ENCODE results near the gene MAN2C1.
"Not testable (repeated sequence)": the region's sequence is repeated elsewhere in the genome, so short reads cannot be mapped to it uniquely, and the experiment has no call there.

MAN2C1 gene

DNA sequence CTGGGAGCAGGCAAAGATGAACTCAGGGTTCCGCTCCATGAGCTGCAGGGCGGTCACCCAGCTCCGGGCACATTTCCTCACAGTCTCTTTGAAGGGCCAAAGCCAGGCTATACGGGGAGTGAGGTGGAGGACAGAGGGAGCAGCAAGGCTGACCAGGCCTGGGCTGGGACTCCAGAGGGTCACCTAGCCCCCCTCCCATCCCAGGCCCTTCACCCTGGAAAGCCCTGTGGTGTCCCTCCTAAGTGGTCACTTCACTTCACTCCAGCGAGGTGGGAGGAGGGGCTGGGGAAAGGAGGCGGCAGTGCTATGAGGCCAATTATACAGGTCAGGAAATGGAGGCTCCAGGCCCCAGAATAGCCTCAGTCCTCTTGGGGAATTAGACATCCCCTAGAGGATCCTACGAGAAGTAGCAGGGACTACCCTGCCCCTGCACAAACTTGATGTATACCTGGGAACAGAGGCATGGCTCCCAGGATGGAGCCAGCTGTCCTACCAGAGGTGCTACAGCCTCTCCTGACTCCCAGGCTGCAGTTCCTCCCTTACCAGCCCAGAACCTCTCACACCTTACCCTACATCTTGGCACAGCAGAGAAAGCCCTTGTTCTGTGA, 5.7 kb downstream of the MAN2C1 start:
- no peak overlapping the region for H3K4me3 ChIP-seq (ENCODE audit: low read length)
- DNase-seq (ENCODE audit: low read depth, low spot score), result no peak

DNA sequence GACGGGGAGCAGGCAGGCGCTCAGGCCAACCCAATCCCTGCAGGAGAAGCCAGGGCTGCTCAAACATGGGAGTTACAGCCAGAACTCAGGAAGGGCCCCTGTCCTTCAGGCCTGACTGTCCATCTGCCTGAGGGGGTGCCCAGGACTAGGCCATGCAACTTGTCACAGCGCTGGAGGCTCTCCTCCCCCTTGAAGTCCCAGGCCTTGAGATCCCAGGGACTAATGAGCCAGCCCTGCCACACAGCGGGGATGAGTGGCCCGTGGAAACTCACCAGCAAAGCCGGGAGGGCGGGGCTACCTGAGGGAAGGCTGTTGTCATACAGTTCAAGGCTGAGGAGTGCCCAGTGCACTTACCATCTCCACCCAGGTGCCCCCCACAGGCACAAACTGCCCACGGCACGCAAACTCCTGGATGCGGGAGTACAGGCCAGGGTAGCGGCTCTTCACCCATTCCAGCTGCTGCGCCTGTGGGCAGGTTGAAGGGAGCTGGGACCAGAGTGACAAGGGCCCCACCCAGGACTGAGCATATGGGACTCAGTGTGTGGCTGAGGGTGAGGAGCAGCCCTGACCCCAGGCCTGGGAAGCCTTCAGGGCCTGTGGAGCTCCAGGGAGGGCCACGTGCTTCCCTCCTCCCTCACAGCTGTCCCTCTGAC, 6.3 kb downstream of the MAN2C1 start:
- no peak for DNase-seq (ENCODE audit: low read depth, low spot score)

GRCh38 chr15:75361361-75361988, 6.9 kb downstream of the MAN2C1 start:
- no peak for DNase-seq (ENCODE audit: low read depth, low spot score)
- H3K4me3 ChIP-seq (ENCODE audit: low read length), result no peak overlapping the region

More for the DNA sequence above, 6.3 kb downstream of the MAN2C1 start:
- H3K4me3 ChIP-seq (ENCODE audit: low read length), result no peak overlapping the region

GRCh38 chr15:75360856-75361255, 7.6 kb downstream of the MAN2C1 start:
- H3K4me3 ChIP-seq (ENCODE audit: low read length), result no peak overlapping the region
- DNase-seq (ENCODE audit: low read depth, low spot score), result no peak

- no peak for DNase-seq (ENCODE audit: low read depth, low spot score)
- H3K4me3 ChIP-seq (ENCODE audit: low read length), result no peak overlapping the region
Observed at GRCh38 chr15:75360391-75360790, 8.0 kb downstream of the MAN2C1 start.

GRCh38 chr15:75359537-75360250, 8.7 kb downstream of the MAN2C1 start:
- no peak for DNase-seq (ENCODE audit: low read depth, low spot score)
- no peak overlapping the region for H3K4me3 ChIP-seq (ENCODE audit: low read length)

DNA sequence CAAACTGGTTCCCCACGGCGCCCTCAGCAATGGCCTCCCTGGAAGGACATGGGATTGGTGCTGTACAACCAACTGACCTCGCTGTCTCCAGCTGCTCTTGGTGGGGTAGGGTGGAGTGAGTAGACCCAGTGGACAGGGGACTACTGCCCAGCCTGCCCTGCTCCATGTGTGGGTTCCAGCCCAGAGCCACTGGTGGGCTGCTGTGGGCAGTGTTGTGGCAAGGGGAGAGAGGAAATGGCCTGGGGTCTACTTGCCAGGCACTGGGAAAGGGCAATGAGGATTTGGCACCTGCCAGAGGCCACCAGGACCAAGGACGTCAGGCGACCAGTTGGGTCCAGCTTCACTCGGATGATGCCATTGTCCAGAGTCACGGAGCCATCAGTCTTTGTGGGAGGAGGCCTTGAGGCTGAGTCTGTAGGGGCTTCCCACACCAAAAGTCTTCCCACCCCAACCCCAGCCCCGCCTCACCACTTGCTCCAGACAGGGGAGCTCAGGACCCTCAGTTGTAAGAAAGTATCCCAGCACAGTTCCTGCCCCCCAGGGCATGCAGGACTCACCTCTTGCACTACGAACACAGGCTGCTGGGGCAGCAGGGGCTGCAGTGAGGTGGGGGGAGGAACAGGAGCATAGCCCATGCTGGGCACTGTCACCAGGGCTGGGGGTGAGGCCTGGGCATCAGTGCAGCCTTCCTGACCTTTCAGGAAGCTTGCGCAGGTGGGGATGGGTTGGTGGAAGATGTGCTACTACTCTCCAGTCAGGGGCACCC, 9.5 kb downstream of the MAN2C1 start:
- DNase-seq (ENCODE audit: low read depth, low spot score), result no peak
- H3K4me3 ChIP-seq (ENCODE audit: low read length), result no peak overlapping the region

- no peak overlapping the region for H3K4me3 ChIP-seq (ENCODE audit: low read length)
- DNase-seq (ENCODE audit: low read depth, low spot score), result no peak
Observed at GRCh38 chr15:75357976-75358673, 10.3 kb downstream of the MAN2C1 start.

- no peak for DNase-seq (ENCODE audit: low read depth, low spot score)
- H3K4me3 ChIP-seq (ENCODE audit: low read length), result no peak overlapping the region
Observed at GRCh38 chr15:75356517-75356916, 11.9 kb downstream of the MAN2C1 start.

GRCh38 chr15:75356006-75356405, 12.4 kb downstream of the MAN2C1 start:
- DNase-seq (ENCODE audit: low read depth, low spot score), result no peak
- H3K4me3 ChIP-seq (ENCODE audit: low read length), result no peak overlapping the region

DNA sequence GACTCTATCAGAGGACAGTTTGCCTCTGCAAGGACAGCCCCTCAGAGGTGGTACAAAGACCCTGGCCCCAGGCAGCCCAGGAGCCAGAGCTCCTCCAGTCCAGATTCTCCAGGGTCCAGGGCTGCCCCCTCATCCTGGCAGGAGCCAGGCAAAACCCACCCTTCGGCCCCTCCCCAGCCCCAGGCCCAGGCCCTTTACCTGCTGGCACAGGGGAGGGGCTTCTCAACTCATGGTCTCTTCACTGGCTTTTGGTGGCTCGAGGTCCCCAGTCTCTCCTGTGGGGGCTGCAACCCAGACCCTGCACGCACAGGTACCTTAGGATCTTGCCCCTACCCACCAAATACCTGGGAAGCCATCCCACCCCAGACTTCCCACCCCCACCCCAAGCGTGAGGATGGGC, 13.0 kb downstream of the MAN2C1 start:
- H3K4me3 ChIP-seq (ENCODE audit: low read length), result no peak overlapping the region
- no peak for DNase-seq (ENCODE audit: low read depth, low spot score)

- no peak overlapping the region for H3K4me3 ChIP-seq (ENCODE audit: low read length)
- no peak for DNase-seq (ENCODE audit: low read depth, low spot score)
Observed at GRCh38 chr15:75354454-75354853, 14.0 kb downstream of the MAN2C1 start.

GRCh38 chr15:75353604-75354003, 14.8 kb downstream of the MAN2C1 start:
- DNase-seq (ENCODE audit: low read depth, low spot score), result no peak
- H3K4me3 ChIP-seq (ENCODE audit: low read length), result no peak overlapping the region

DNA sequence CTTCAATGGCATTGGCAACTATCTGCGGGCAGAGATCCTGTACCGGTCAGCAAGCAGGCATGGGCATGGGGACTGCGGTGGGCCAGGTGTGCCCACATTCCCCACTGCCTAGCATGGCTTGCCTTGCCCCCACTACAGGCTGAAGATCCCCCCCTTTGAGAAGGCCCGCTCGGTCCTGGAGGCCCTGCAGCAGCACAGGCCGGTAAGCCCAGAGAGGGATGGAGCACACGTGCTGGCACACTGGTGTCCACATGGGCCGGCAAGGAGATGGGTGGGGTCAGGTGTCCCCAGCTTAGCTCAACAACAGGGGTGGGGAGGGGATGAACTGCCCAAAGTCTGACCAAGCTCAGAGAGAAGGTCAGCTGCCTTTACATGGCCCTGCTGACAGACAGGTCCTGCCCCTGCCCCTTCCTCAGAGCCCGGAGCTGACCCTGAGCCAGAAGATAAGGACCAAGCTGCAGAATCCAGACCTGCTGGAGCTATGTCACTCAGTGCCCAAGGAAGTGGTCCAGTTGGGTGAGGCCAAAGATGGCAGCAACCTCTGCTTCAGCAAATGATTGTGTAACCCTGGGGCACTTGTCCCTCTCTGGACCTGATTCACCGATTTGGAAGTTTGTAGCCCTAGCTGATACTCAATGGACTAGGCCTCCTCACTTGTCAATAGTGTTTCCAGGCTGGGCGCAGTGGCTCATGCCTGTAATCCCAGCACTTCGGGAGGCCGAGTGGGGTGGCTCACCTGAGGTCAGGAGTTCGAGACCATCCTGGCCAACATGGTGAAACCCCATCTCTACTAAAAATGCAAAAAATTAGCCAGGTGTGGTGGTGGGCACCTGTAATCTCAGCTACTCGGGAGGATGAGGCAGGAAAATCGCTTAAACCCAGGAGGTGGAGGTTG, 16.0 kb downstream of the MAN2C1 start:
- no peak for DNase-seq (ENCODE audit: low read depth, low spot score)
- no peak overlapping the region for H3K4me3 ChIP-seq (ENCODE audit: low read length)

DNA sequence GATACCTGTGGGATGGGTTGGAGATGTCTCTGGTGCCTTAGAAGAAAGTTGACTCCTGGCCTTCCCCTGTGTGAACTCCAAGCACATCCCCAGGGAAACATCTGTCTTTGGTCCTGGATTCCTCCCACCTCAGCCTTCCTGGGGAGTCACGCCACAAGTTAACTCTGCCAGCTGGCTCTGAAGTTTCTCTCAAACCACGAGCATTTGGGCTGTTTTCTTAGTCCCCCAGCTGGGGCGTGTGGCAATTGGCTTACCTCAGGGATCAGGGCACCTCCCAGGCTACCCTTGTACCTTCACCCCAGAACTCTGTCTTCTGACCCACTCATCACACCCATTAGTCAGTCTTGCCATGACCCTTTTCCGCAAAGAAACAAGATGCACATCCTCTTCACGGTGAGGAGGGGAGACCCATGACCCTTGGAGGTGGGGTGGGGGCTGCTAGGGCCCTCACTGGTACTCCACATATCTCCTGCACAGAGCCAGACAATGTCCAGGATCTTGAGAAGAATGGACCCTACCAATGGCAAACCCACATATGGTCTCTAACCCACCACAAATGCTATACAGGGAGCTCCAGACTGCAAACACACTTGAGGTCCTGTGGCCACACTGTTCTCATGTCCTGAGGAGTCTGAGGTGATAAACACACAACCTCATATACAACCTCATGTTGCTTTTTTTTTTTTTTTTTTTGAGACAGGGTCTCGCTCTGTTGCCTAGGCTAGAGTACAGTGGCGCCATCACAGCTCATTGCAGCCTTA, 17.6 kb downstream of the MAN2C1 start:
- DNase-seq (ENCODE audit: low read depth, low spot score), result no peak
- H3K4me3 ChIP-seq (ENCODE audit: low read length), result no peak overlapping the region

DNA sequence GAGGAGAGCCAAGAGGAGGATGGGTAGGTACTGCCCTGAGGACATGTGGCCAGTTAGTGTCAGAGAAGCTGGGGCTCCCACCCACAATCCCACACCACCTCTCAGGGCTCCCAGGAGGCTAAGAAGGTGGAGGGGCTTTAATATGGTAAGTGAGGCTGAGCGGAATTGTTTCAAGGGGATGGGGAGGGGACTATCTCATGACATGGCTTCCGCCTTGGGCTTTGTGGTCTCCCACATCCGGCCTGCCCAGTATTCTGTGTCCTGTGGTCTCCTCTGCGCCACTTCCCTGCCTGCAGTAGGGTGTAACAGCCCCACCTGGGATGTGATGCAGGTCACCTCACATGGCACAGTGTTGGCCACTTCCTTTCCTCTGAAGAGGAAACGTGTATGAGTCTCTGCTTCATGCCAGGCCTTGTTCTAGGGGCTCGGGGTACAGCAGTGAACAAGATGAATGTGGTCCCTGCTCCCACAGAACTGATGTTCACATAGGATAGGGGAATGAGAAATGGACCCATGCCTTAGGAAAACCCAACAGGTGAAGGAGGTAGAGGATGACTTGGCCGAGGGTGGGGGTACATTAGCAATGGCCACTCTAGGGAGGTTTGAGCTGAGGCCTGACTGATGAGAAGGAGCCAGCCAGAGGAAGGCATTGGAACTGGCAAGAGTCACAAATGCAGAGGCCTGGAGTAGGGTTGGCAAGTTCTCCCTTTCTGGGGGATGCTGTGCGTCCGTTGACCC, 18.4 kb downstream of the MAN2C1 start:
- peak; percentile 97 for DNase-seq (ENCODE audit: low read depth, low spot score)
- H3K4me3 ChIP-seq (ENCODE audit: low read length), result peak overlapping the region; percentile 7

DNA sequence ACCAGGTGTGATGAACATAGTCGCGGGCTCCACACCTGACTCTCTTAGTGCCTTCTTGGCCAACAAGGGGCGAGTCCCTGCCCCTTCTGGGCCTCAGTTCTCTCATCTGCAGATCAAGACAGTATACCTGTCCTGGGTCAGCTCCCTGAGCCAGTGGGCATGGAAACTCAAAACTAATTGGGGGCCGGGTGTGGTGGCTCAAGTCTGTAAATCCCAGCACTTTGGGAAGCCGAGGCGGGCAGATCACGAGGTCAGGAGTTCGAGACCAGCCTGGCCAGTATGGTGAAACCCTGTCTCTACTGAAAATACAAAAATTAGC, 19.1 kb downstream of the MAN2C1 start:
- DNase-seq (ENCODE audit: low read depth, low spot score); H3K4me3 ChIP-seq (ENCODE audit: low read length): not testable (repeated sequence)
